RWPE1 (cell line): Measurements from ENCODE around the gene BRD3OS.
A peak's percentile ranks its signal among the peaks of the same experiment; 100 is the strongest.

ENCODE experiments used
- CTCF ChIA-PET: fragments of 350-600 bp; sonication (Branson Sonifier 250); formaldehyde crosslinking; extraction: SDS; loops from one replicate; lab custom pipeline; 2021; lab: Yijun Ruan, JAX
- POLR2A ChIA-PET: fragments of 400-600 bp; formaldehyde crosslinking; extraction: SDS; loops from one replicate; lab custom pipeline; 2020; ENCODE audit warnings: antibody characterized with exemption; ENCODE audit not compliant: low non-redundant PET; lab: Yijun Ruan, JAX
- DNase-seq: peaks from one replicate; pipeline ENCODE4 v3.0.0; 2012; ENCODE audit warnings: low spot score
- H3K27ac ChIP-seq: fragments of 450-650 bp; 2 replicates; pipeline ENCODE4 v1.5.1; 2017
- CTCF ChIP-seq: fragments of 450-650 bp; conservative IDR thresholded peaks from 2 replicates; pipeline ENCODE4 v1.5.1; 2017; ENCODE audit warnings: low read depth, mild to moderate bottlenecking

The BRD3OS gene

GRCh38 chr9:133991964-133992779 is 33.1 kb upstream of the BRD3OS start, which contains the start of gene VAV2:
Gene VAV2 (minus strand): TSS chr9:133992324. CDS start chr9:133992278, 46 bp downstream.
- peak within 1 kb of the TSS; percentile 99 for H3K27ac ChIP-seq
- DNase-seq: peak; percentile 57
- ChIA-PET POLR2A (interaction anchor here (1.0 to 1.8 kb wide), 2 partner anchors 47 to 118 kb away, joined by 4 to 6 read pairs; no protein-coding TSS in a partner anchor), CTCF (interaction anchor here (0.7 to 3.7 kb wide), 3 partner anchors 108 to 264 kb away, joined by 3 to 102 read pairs (median 3); no protein-coding TSS in a partner anchor)
- TF ChIP-seq CTCF: no peak

- ChIA-PET POLR2A (interaction anchor here (0.5 to 1.4 kb wide), 6 partner anchors 99 to 209 kb away, joined by 3 to 8 read pairs (median 3); no protein-coding TSS in a partner anchor), CTCF (interaction anchor here (0.5 to 3.7 kb wide), 29 partner anchors 34 to 1069 kb away, joined by 3 to 102 read pairs (median 4); no protein-coding TSS in a partner anchor)
- TF ChIP-seq CTCF: peak; percentile 71
- DNase-seq: peak; percentile 93
- H3K27ac ChIP-seq: peak overlapping the region; percentile 99
Measured at GRCh38 chr9:133992780-133993634, 32.3 kb upstream of the BRD3OS start.

GRCh38 chr9:133993635-133994253 is 31.5 kb upstream of the BRD3OS start:
- ChIA-PET POLR2A (interaction anchor here (0.5 to 1.6 kb wide), 7 partner anchors 100 to 211 kb away, joined by 3 to 8 read pairs (median 3); no protein-coding TSS in a partner anchor), CTCF (interaction anchor here (0.5 to 3.7 kb wide), 41 partner anchors 11 to 1070 kb away, joined by 3 to 102 read pairs (median 5); no protein-coding TSS in a partner anchor)
- H3K27ac ChIP-seq: peak overlapping the region; percentile 99
- no peak for DNase-seq
- TF ChIP-seq CTCF: no peak

GRCh38 chr9:133994353-133995011 is 30.8 kb upstream of the BRD3OS start:
- DNase-seq: peak; percentile 88
- peak overlapping the region; percentile 99 for H3K27ac ChIP-seq
- TF ChIP-seq CTCF: peak; percentile 100
- ChIA-PET CTCF (interaction anchor here (0.5 to 3.7 kb wide), 42 partner anchors 10 to 1453 kb away, joined by 3 to 102 read pairs (median 4); no protein-coding TSS in a partner anchor), POLR2A (interaction anchor here (1.6 kb wide), 1 partner anchor 212 kb away, joined by 4 read pairs; no protein-coding TSS in a partner anchor)

- CTCF ChIA-PET: interaction anchor here (0.6 to 3.7 kb wide), 32 partner anchors 9 to 489 kb away, joined by 3 to 102 read pairs (median 4); no protein-coding TSS in a partner anchor
- peak overlapping the region; percentile 99; the same call in 1 of the 2 replicates for H3K27ac ChIP-seq
- POLR2A ChIA-PET: interaction anchor here (1.6 kb wide), 1 partner anchor 213 kb away, joined by 4 read pairs; no protein-coding TSS in a partner anchor
- DNase-seq: no peak
- no peak for TF ChIP-seq CTCF
Measured at GRCh38 chr9:133995012-133995896, 30.0 kb upstream of the BRD3OS start.
